Endothelial cell of umbilical vein (primary cell): Measurements from ENCODE around the gene RPLP1. TPM values are rescaled to one million over a fixed set of nuclear protein-coding genes. Genes with fewer than 3 reads are reported as not detected.
A peak's percentile ranks its signal among the peaks of the same experiment; 100 is the strongest.

Experiments used
- BruUV-seq: library from RNA; stranded (reverse); fragments of 400-500 nt; replicated peaks from 2 replicates; lab custom pipeline; 2021; lab: Mats Ljungman, UMichigan
- CTCF ChIA-PET: fragments of 300-600, 350-600 bp; sonication (Branson Sonifier 250); formaldehyde crosslinking; loops from one replicate; lab custom pipeline; 2021; ENCODE audit warnings: antibody characterized with exemption, inconsistent platforms; lab: Charles Lee
- POLR2A ChIA-PET: fragments of 300-600, 350-600 bp; sonication (Branson Sonifier 250); formaldehyde crosslinking; loops from one replicate; lab custom pipeline; 2021; ENCODE audit warnings: antibody characterized with exemption, inconsistent platforms; lab: Charles Lee
- DNase-seq: peaks from one replicate; pipeline ENCODE4 v3.0.0-alpha.2; 2011; ENCODE audit warnings: low read depth, low spot score
- FAIRE-seq: peaks from 2 replicates; lab custom pipeline; 2011; peaks lifted over from hg19 to GRCh38; lab: Jason Lieb, UNC
- H2AFZ ChIP-seq: 2 replicates; pipeline ENCODE4 v1.6.0; 2012; ENCODE audit warnings: low read depth, low read length, control low read depth, inconsistent platforms
- H3K27ac ChIP-seq: 2 replicates; pipeline ENCODE4 v1.5.1; 2011; ENCODE audit warnings: low read depth, mild to moderate bottlenecking, control low read depth, low read length, moderate library complexity; ENCODE audit not compliant: insufficient read depth
- H3K27me3 ChIP-seq, 2 experiments: 2 replicates each; pipeline versions ENCODE4 v1.6.0 to v1.6.1; 2011; ENCODE audit warnings: low read length in 2 of 2, mixed read lengths in 1 of 2; ENCODE audit not compliant: control insufficient read depth in 2 of 2, insufficient read depth in 2 of 2
- H3K36me3 ChIP-seq, 2 experiments: 2 replicates in 1 of 2; 3 replicates in 1 of 2; pipeline ENCODE4 v1.5.1; 2011; ENCODE audit warnings: low read length in 2 of 2, mild to moderate bottlenecking in 1 of 2, moderate library complexity in 1 of 2; ENCODE audit not compliant: control insufficient read depth in 2 of 2, insufficient read depth in 2 of 2; ENCODE audit errors: extremely low read depth in 1 of 2
- H3K4me1 ChIP-seq: 3 replicates; pipeline ENCODE4 v1.5.1; 2011; ENCODE audit warnings: mild to moderate bottlenecking, low read length; ENCODE audit not compliant: control insufficient read depth, insufficient read depth; ENCODE audit errors: extremely low read depth
- H3K4me2 ChIP-seq: 2 replicates; pipeline ENCODE4 v1.6.1; 2011; ENCODE audit warnings: low read length, control low read depth, mixed read lengths; ENCODE audit not compliant: insufficient read depth
- H3K4me3 ChIP-seq, 3 experiments: fragments of 200-600 bp in 1 of 3; sonication (generic), shearing (Covaris generic) in 1 of 3; replicated peaks in 1 of 3; 2 replicates each; pipeline ENCODE4 v1.5.1; 2011 to 2016; ENCODE audit warnings: control low read depth in 3 of 3, low read length in 3 of 3, mild to moderate bottlenecking in 2 of 3, inconsistent platforms in 1 of 3, low read depth in 1 of 3, moderate library complexity in 1 of 3; ENCODE audit not compliant: insufficient read depth in 1 of 3
- H3K79me2 ChIP-seq: 2 replicates; pipeline ENCODE4 v1.6.0; 2012; ENCODE audit warnings: low read length, inconsistent platforms; ENCODE audit not compliant: control insufficient read depth, insufficient read depth
- H3K9ac ChIP-seq: replicated peaks from 2 replicates; pipeline ENCODE3; 2011; ENCODE audit warnings: low read length, control low read depth; ENCODE audit not compliant: insufficient read depth; ENCODE audit errors: extremely low read depth
- H3K9me1 ChIP-seq: replicated peaks from 3 replicates; pipeline ENCODE4 v1.6.0; 2011; ENCODE audit warnings: mild to moderate bottlenecking, low read length; ENCODE audit not compliant: control insufficient read depth, insufficient read depth; ENCODE audit errors: extremely low read depth
- H3K9me3 ChIP-seq: replicated peaks from 2 replicates; pipeline ENCODE4 v1.5.1; 2012; ENCODE audit warnings: low read length, inconsistent platforms; ENCODE audit not compliant: control insufficient read depth, insufficient read depth
- H4K20me1 ChIP-seq: replicated peaks from 2 replicates; pipeline ENCODE3; 2011; ENCODE audit warnings: mild to moderate bottlenecking, low read length; ENCODE audit not compliant: control insufficient read depth, insufficient read depth; ENCODE audit errors: extremely low read depth
- EZH2 ChIP-seq: IDR thresholded peaks from 2 replicates; pipeline ENCODE4 v1.6.1; 2012; ENCODE audit warnings: borderline replicate concordance, low read depth, mild to moderate bottlenecking, moderate library complexity, low read length, inconsistent platforms; ENCODE audit not compliant: severe bottlenecking
- GATA2 ChIP-seq: IDR thresholded peaks from 2 replicates; pipeline ENCODE4 v1.7.0; 2011; ENCODE audit warnings: low read depth, mild to moderate bottlenecking, moderate library complexity, mixed read lengths, low read length; ENCODE audit not compliant: insufficient read length, insufficient read depth
- JUN ChIP-seq: IDR thresholded peaks from 2 replicates; pipeline ENCODE4 v1.6.1; 2011; ENCODE audit warnings: borderline replicate concordance, low read depth; ENCODE audit not compliant: insufficient read length, insufficient read depth
- POLR2AphosphoS5 ChIP-seq: IDR thresholded peaks from 2 replicates; pipeline ENCODE4 v1.6.1; 2012; ENCODE audit warnings: low read depth, mild to moderate bottlenecking, control low read depth, low read length, moderate library complexity; ENCODE audit not compliant: insufficient read depth
- dilution Hi-C: fragments of 300-500 bp; cut with MboI; formaldehyde crosslinking; loops from one replicate; pipeline ENCODE4 v1.15.0; 2019; ENCODE audit warnings: low sequenced_read_pairs; ENCODE audit not compliant: extremely low pct_ligation_motif_present
- intact Hi-C: fragments of 100-400 bp; cut with micrococcal nuclease; formaldehyde crosslinking; loops from one replicate; pipeline ENCODE4 v1.10.0; 2022
- polyA plus RNA-seq, 4 experiments: library from polyadenylated mRNA; depleted of rRNA in 3 of 4; stranded (reverse) in 3 of 4; unstranded in 1 of 4; fragments of >200 nt; gene quantifications; 2 replicates each; pipeline versions ENCODE4 v1.2.1 to v1.2.3, GENCODE V29; 2011 to 2012; ENCODE audit warnings: missing spikeins in 1 of 4
- total RNA-seq: library from RNA; stranded (reverse); gene quantifications from 2 replicates; pipeline ENCODE4 v1.2.3, GENCODE V29; 2021
- TF ChIP-seq, protein P1 (sequence below): IDR thresholded peaks from 2 replicates; pipeline ENCODE4 v1.6.1; 2011; ENCODE audit not compliant: insufficient read depth, insufficient read length

RPLP1 gene
- total and polyA plus RNA-seq, 2 donors (not counting 3 experiments of a cell fraction or from before 2014, with no cell fraction given) = 1,603 to 2,985 TPM

DNA sequence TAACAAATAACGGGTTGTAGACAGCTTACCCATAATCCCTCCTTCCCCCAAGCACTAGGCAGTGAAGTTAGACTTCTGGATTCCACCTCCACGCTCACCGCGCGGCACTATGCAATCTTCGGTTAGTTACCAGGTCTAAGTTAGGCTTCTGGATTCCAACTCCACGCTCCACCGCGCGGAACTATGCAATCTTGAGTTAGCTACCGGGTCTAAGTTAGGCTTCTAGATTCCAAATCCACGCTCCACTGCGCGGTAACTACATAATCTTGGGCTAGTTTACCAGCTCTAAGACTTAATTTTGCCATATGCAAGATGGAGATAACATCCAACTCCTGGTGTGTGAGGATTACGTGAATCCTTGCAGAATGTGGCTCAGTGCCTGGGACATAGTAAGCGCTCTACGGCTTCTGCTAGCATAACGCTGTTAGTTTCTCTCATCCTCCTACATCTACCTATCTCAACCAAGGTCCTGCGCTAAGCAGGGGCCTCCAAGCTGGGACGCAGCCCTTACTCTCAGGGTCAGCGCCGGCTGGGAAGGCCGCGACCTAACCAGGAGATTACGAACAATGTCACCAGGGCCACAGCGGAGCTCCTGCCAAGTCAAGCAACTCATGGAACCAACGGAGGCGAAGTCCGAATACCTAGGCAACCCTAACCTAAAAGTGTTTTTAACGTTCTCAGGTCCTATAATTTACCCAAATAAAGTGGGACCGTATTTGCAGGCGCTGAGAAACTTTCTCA lies 497 bp upstream of the RPLP1 start:
- FAIRE-seq = no peak
- H3K9me1 ChIP-seq = no peaks in the 10 kb centered on the region
- dilution Hi-C loops (no loop called here), intact Hi-C loops (loop anchor here (1.0 kb wide), 2 partner anchors 10 to 38 kb away; partner anchors contain the start of gene KIF23)
- BruUV-seq = TSS peak; percentile 76
- H3K79me2 ChIP-seq = peaks cover 32% of the 10 kb centered on the region
- peak overlapping the region; percentile 63 for H3K4me2 ChIP-seq
- peak overlapping the region in 2 of 3 experiments; percentile 78 to 83 for H3K4me3 ChIP-seq
- H3K27me3 ChIP-seq = no peaks in the 10 kb centered on the region
- no peaks in the 10 kb centered on the region for H3K9me3 ChIP-seq
- peak overlapping the region; percentile 50 for H3K9ac ChIP-seq
- H4K20me1 ChIP-seq = peaks cover 9% of the 10 kb centered on the region
- DNase-seq = no peak
- peaks cover 24% of the 10 kb centered on the region for H3K4me1 ChIP-seq
- H2AFZ ChIP-seq = peak overlapping the region; percentile 51
- CTCF ChIA-PET = interaction anchor here (0.7 to 4.3 kb wide), 6 partner anchors 10 to 58 kb away, joined by 3 to 30 read pairs (median 4); partner anchors contain the start of gene KIF23
- POLR2A ChIA-PET = interaction anchor here (0.7 to 3.4 kb wide), 6 partner anchors 9 to 683 kb away, joined by 4 to 44 read pairs (median 8); partner anchors contain the start of gene KIF23
- no peak for TF ChIP-seq GATA2
- no peak for TF ChIP-seq EZH2
- H3K27ac ChIP-seq = no peak overlapping the region
- H3K36me3 ChIP-seq = peaks cover 12 to 16% of the 10 kb centered on the region in 2 experiments

DNA sequence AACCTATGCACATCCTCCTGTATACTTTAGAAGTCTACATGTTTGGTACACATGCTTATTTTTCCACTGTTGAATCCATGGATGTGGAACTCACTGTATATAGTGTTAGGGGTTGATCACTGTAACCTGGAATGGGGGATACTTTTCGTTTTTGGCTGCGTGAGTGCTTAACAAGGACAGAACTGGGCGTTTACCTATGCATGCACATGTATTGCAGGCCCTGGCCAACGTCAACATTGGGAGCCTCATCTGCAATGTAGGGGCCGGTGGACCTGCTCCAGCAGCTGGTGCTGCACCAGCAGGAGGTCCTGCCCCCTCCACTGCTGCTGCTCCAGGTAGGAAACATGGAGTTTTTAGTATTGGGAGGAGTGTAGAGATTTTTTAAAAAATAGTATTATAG lies 2.3 kb downstream of the RPLP1 start:
- Histone ChIP-seq H2AFZ (no peak overlapping the region), H3K4me2 (peak overlapping the region; percentile 96), H3K9ac (no peak overlapping the region), H3K79me2 (peaks cover 32% of the 10 kb centered on the region), H3K27me3 (no peaks in the 10 kb centered on the region), H3K36me3 (peaks cover 14 to 16% of the 10 kb centered on the region in 2 experiments), H3K4me3 (peak overlapping the region in 2 of 3 experiments; percentile 1 to 83), H4K20me1 (peaks cover 9% of the 10 kb centered on the region), H3K9me3 (no peaks in the 10 kb centered on the region), H3K4me1 (peaks cover 24% of the 10 kb centered on the region), H3K27ac (no peak overlapping the region), H3K9me1 (no peaks in the 10 kb centered on the region)
- ChIA-PET CTCF (interaction anchor here (4.3 kb wide), 1 partner anchor 8 kb away, joined by 30 read pairs; no protein-coding TSS in a partner anchor), POLR2A (no interaction called here)
- dilution Hi-C loops = no loop called here
- DNase-seq = no peak
- TF ChIP-seq GATA2 (no peak), POLR2AphosphoS5 (no peak), JUN (no peak)
- TF ChIP-seq, protein P1, sequence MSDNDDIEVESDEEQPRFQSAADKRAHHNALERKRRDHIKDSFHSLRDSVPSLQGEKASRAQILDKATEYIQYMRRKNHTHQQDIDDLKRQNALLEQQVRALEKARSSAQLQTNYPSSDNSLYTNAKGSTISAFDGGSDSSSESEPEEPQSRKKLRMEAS = no peak
- BruUV-seq = no TSS peak
- no peak for FAIRE-seq
- intact Hi-C loops = no loop called here
